OCI-LY1 (cell line): Measurements from ENCODE around the gene CAV1.

Source experiments
- H2AFZ ChIP-seq: fragments of 200-600 bp; sonication (generic), shearing (Covaris generic); 2 replicates; pipeline ENCODE4 v1.6.0; 2014; ENCODE audit warnings: antibody characterized with exemption, mild to moderate bottlenecking, low read length
- H3F3A ChIP-seq: fragments of 200-600 bp; sonication (generic), shearing (Covaris generic); 2 replicates; pipeline ENCODE4 v1.6.0; 2014; ENCODE audit warnings: mild to moderate bottlenecking, antibody characterized with exemption, low read length, moderate library complexity; ENCODE audit not compliant: insufficient read depth
- H3K27ac ChIP-seq: fragments of 200-600 bp; sonication (generic); 2 replicates; pipeline ENCODE4 v1.5.1; 2014; ENCODE audit warnings: low read length, mixed run types, mild to moderate bottlenecking, low read depth; ENCODE audit not compliant: poor library complexity, severe bottlenecking
- H3K27me3 ChIP-seq: fragments of 200-600 bp; sonication (generic); 2 replicates; pipeline ENCODE4 v1.6.0; 2014; ENCODE audit warnings: antibody characterized with exemption, mild to moderate bottlenecking, low read length, moderate library complexity; ENCODE audit not compliant: insufficient read depth
- H3K36me3 ChIP-seq: fragments of 200-600 bp; sonication (generic); 2 replicates; pipeline ENCODE4 v1.6.1; 2014; ENCODE audit warnings: mild to moderate bottlenecking, antibody characterized with exemption, low read length, moderate library complexity, mixed read lengths; ENCODE audit not compliant: insufficient read depth
- H3K4me1 ChIP-seq: fragments of 200-600 bp; sonication (generic); 2 replicates; pipeline ENCODE4 v1.5.1; 2014; ENCODE audit warnings: mild to moderate bottlenecking, low read length, moderate library complexity; ENCODE audit not compliant: insufficient read depth, severe bottlenecking
- H3K4me2 ChIP-seq: fragments of 200-600 bp; sonication (generic), shearing (Covaris generic); 2 replicates; pipeline ENCODE4 v1.6.1; 2014; ENCODE audit warnings: low read length
- H3K4me3 ChIP-seq: fragments of 200-600 bp; sonication (generic); 2 replicates; pipeline ENCODE4 v1.5.1; 2014; ENCODE audit warnings: low read length, low read depth, mild to moderate bottlenecking, mixed read lengths; ENCODE audit not compliant: poor library complexity, severe bottlenecking
- H3K79me2 ChIP-seq: fragments of 200-600 bp; shearing (Covaris generic); 2 replicates; pipeline ENCODE4 v1.6.1; 2016; ENCODE audit warnings: mixed run types, low read length, mixed read lengths; ENCODE audit not compliant: insufficient read depth
- H3K9ac ChIP-seq: fragments of 200-600 bp; sonication (generic), shearing (Covaris generic); 2 replicates; pipeline ENCODE4 v1.6.1; 2014; ENCODE audit warnings: mild to moderate bottlenecking, low read length, mixed read lengths
- H3K9me2 ChIP-seq: fragments of 200-600 bp; sonication (generic), shearing (Covaris generic); 2 replicates; pipeline ENCODE4 v1.6.1; 2014; ENCODE audit warnings: low read depth, mild to moderate bottlenecking, low read length, mixed read lengths
- H3K9me3 ChIP-seq: fragments of 200-600 bp; shearing (Covaris generic); 2 replicates; pipeline ENCODE4 v1.6.1; 2014; ENCODE audit warnings: low read length, mixed read lengths
- H4K20me1 ChIP-seq: fragments of 200-600 bp; sonication (generic), shearing (Covaris generic); 2 replicates; pipeline ENCODE4 v1.6.0; 2016; ENCODE audit warnings: mild to moderate bottlenecking, low read length; ENCODE audit not compliant: insufficient read depth
- EZH2 ChIP-seq: fragments of 200-600 bp; sonication (generic), shearing (Covaris generic); IDR thresholded peaks from 2 replicates; pipeline ENCODE4 v1.8.0; 2017; ENCODE audit warnings: borderline replicate concordance, mixed run types, mild to moderate bottlenecking, antibody characterized with exemption, low read length, moderate library complexity, mixed read lengths
- TF ChIP-seq, protein P1 (sequence below): fragments of 200-600 bp; sonication (generic), shearing (Covaris generic); IDR thresholded peaks from 2 replicates; pipeline ENCODE4 v1.5.1; 2017; ENCODE audit warnings: mild to moderate bottlenecking, antibody characterized with exemption, low read length, moderate library complexity, mixed read lengths

Gene CAV1

DNA sequence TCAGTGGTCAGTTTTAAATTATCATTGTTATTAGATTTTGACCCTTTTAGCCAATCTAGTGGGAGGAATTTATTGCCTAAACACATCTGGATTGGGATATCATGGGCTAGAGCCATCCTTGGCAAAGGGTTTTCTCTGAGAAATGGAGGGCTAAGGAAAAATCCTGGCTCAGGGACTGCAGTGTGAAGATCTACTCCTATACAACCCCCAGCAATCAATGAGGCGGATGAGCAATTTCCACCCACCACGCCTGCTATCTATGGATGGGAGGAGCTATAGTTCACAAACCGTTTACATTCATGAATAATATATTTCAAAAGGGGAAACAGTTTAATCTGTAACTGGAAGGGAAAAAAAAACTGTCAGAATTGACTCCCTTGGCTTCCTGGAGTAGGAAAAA is 2.7 kb downstream of the CAV1 start:
- 0 out of 2 replicates have a peak, but pooled peaks cover 9% of the 10 kb centered on the region for H3K27me3 ChIP-seq
- no peak overlapping the region for H3K4me3 ChIP-seq
- no peaks in the 10 kb centered on the region for H4K20me1 ChIP-seq
- no peak overlapping the region for H3K4me2 ChIP-seq
- H3K36me3 ChIP-seq, result no peaks in the 10 kb centered on the region
- H3K27ac ChIP-seq, result no peak overlapping the region
- no peak overlapping the region for H3K9ac ChIP-seq
- H2AFZ ChIP-seq, result no peak overlapping the region
- peaks cover 22% of the 10 kb centered on the region for H3K4me1 ChIP-seq
- no peaks in the 10 kb centered on the region for H3K9me3 ChIP-seq
- TF ChIP-seq, protein P1, sequence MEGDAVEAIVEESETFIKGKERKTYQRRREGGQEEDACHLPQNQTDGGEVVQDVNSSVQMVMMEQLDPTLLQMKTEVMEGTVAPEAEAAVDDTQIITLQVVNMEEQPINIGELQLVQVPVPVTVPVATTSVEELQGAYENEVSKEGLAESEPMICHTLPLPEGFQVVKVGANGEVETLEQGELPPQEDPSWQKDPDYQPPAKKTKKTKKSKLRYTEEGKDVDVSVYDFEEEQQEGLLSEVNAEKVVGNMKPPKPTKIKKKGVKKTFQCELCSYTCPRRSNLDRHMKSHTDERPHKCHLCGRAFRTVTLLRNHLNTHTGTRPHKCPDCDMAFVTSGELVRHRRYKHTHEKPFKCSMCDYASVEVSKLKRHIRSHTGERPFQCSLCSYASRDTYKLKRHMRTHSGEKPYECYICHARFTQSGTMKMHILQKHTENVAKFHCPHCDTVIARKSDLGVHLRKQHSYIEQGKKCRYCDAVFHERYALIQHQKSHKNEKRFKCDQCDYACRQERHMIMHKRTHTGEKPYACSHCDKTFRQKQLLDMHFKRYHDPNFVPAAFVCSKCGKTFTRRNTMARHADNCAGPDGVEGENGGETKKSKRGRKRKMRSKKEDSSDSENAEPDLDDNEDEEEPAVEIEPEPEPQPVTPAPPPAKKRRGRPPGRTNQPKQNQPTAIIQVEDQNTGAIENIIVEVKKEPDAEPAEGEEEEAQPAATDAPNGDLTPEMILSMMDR, result no peak
- no peak for TF ChIP-seq EZH2
- H3F3A ChIP-seq, result no peaks in the 10 kb centered on the region
- no peaks in the 10 kb centered on the region for H3K9me2 ChIP-seq
- no peaks in the 10 kb centered on the region for H3K79me2 ChIP-seq

DNA sequence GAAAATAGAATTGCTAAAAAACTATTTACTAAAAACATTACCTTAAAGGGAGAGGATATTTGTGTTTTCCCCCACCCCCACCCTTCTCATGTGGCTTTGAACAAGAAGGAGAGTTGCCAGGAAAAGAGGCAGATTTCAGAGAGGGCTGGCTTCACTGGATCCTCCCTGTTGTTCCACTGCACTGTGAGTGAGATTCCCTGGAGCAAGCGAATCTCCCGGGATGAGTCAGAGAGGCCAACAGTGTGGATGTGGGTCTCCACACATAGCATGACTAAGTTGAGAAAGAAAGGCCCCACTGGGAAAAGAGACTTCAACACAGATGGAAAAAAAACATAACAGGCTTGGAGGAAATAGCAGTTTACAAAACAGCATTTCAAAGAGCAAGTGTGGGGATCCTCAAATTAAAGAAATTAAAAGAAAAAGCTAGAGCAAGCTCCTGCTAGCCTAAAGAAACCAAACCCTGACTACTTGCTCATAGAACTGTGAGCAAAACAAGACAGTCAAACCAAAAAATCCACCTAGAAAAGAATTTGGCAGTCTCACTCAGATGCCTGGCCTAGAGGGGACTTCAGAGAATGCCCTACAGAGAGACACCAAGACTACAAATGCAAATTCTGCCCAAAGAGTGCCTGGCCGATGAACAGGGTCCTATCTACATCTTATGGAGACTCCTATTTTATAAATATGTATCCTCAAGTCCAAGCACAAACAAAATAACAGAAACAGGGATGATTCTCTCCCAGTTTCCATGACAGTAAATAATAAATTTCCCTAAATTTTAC is 3.4 kb downstream of the CAV1 start:
- Histone ChIP-seq H3K9me2 (no peaks in the 10 kb centered on the region), H3K79me2 (no peaks in the 10 kb centered on the region), H2AFZ (no peak overlapping the region), H3K27me3 (0 out of 2 replicates have a peak, but pooled peaks cover 9% of the 10 kb centered on the region), H3K36me3 (no peaks in the 10 kb centered on the region), H3K4me2 (no peak overlapping the region), H3K9ac (no peak overlapping the region), H3F3A (no peaks in the 10 kb centered on the region), H4K20me1 (no peaks in the 10 kb centered on the region), H3K4me3 (no peak overlapping the region), H3K27ac (no peak overlapping the region), H3K9me3 (no peaks in the 10 kb centered on the region), H3K4me1 (peaks cover 22% of the 10 kb centered on the region)
- TF ChIP-seq, protein P1, result no peak
- no peak for TF ChIP-seq EZH2

GRCh38 chr7:116529250-116529649 is 4.4 kb downstream of the CAV1 start:
- H3K4me3 ChIP-seq, result no peak overlapping the region
- H3K4me1 ChIP-seq, result peaks cover 22% of the 10 kb centered on the region

More at GRCh38 chr7:116529250-116529649, 4.4 kb downstream of the CAV1 start:
- TF ChIP-seq EZH2, result no peak
- TF ChIP-seq, protein P1, result no peak
- no peaks in the 10 kb centered on the region for H3K79me2 ChIP-seq
- no peaks in the 10 kb centered on the region for H3F3A ChIP-seq
- no peak overlapping the region for H3K27ac ChIP-seq
- no peak overlapping the region for H3K9ac ChIP-seq
- H3K36me3 ChIP-seq, result no peaks in the 10 kb centered on the region
- no peaks in the 10 kb centered on the region for H4K20me1 ChIP-seq
- no peaks in the 10 kb centered on the region for H3K9me2 ChIP-seq
- H3K9me3 ChIP-seq, result no peaks in the 10 kb centered on the region
- 0 out of 2 replicates have a peak, but pooled peaks cover 9% of the 10 kb centered on the region for H3K27me3 ChIP-seq
- no peak overlapping the region for H3K4me2 ChIP-seq
- no peak overlapping the region for H2AFZ ChIP-seq
